ENCODE measurements around the gene ANKRD29. TPM values are rescaled to one million over a fixed set of nuclear protein-coding genes. Genes with fewer than 3 reads are reported as not detected.

Gene ANKRD29
- total and polyA plus RNA-seq, 2 experiments from 2014 or later: 6.6 to 36.6 TPM

DNA sequence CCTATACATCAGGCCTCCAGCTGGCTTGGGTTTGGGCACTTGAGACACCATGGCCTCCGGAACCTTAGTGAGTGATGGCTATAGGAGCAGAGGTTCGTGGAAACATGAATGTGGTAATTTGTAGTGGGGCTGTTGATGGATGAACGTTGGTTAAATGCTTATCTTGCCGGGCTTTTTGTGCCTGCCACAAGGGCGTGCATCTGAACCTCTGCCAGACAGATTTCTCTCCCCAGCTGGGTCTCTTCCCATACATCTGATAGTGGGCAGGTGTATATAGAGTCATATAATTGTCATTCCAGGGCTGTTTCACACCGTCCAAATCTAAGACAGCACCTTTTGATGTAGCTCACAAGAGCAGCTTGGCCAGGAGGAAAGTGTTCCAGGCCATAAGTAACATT is 41.3 kb upstream of the ANKRD29 start:
- Histone ChIP-seq H3K4me2 (no peak overlapping the region), H3K4me3 (no peak overlapping the region), H3K9me2 (ENCODE audit: insufficient read depth) (no peaks in the 10 kb centered on the region; the same call in 1 of the 2 replicates), H3K36me3 (ENCODE audit: insufficient read depth) (no peaks in the 10 kb centered on the region), H2AFZ (no peak overlapping the region; the same call in 1 of the 2 replicates), H3K79me2 (replicated peaks; ENCODE audit: insufficient read depth) (no peaks in the 10 kb centered on the region), H3K4me1 (ENCODE audit: insufficient read depth) (no peaks in the 10 kb centered on the region), H4K20me1 (replicated peaks; ENCODE audit: insufficient read depth) (no peaks in the 10 kb centered on the region), H3K27ac (ENCODE audit: low read depth) (no peak overlapping the region), H3K27me3 (ENCODE audit: insufficient read depth) (no peaks in the 10 kb centered on the region), H3F3A (replicated peaks; ENCODE audit: low read depth) (no peaks in the 10 kb centered on the region)
- H3K36me3 Mint-ChIP-seq (ENCODE audit: low read depth): no peaks in the 10 kb centered on the region; the same call in 2 of the 3 replicates
- H3K4me1 Mint-ChIP-seq: no peaks in the 10 kb centered on the region
- DNase-seq (ENCODE audit: low spot score) (no peak), ATAC-seq (no peak)
- H3K27ac Mint-ChIP-seq: no peak overlapping the region
- no peak overlapping the region for H3K4me3 Mint-ChIP-seq
- TF ChIP-seq, protein P1, sequence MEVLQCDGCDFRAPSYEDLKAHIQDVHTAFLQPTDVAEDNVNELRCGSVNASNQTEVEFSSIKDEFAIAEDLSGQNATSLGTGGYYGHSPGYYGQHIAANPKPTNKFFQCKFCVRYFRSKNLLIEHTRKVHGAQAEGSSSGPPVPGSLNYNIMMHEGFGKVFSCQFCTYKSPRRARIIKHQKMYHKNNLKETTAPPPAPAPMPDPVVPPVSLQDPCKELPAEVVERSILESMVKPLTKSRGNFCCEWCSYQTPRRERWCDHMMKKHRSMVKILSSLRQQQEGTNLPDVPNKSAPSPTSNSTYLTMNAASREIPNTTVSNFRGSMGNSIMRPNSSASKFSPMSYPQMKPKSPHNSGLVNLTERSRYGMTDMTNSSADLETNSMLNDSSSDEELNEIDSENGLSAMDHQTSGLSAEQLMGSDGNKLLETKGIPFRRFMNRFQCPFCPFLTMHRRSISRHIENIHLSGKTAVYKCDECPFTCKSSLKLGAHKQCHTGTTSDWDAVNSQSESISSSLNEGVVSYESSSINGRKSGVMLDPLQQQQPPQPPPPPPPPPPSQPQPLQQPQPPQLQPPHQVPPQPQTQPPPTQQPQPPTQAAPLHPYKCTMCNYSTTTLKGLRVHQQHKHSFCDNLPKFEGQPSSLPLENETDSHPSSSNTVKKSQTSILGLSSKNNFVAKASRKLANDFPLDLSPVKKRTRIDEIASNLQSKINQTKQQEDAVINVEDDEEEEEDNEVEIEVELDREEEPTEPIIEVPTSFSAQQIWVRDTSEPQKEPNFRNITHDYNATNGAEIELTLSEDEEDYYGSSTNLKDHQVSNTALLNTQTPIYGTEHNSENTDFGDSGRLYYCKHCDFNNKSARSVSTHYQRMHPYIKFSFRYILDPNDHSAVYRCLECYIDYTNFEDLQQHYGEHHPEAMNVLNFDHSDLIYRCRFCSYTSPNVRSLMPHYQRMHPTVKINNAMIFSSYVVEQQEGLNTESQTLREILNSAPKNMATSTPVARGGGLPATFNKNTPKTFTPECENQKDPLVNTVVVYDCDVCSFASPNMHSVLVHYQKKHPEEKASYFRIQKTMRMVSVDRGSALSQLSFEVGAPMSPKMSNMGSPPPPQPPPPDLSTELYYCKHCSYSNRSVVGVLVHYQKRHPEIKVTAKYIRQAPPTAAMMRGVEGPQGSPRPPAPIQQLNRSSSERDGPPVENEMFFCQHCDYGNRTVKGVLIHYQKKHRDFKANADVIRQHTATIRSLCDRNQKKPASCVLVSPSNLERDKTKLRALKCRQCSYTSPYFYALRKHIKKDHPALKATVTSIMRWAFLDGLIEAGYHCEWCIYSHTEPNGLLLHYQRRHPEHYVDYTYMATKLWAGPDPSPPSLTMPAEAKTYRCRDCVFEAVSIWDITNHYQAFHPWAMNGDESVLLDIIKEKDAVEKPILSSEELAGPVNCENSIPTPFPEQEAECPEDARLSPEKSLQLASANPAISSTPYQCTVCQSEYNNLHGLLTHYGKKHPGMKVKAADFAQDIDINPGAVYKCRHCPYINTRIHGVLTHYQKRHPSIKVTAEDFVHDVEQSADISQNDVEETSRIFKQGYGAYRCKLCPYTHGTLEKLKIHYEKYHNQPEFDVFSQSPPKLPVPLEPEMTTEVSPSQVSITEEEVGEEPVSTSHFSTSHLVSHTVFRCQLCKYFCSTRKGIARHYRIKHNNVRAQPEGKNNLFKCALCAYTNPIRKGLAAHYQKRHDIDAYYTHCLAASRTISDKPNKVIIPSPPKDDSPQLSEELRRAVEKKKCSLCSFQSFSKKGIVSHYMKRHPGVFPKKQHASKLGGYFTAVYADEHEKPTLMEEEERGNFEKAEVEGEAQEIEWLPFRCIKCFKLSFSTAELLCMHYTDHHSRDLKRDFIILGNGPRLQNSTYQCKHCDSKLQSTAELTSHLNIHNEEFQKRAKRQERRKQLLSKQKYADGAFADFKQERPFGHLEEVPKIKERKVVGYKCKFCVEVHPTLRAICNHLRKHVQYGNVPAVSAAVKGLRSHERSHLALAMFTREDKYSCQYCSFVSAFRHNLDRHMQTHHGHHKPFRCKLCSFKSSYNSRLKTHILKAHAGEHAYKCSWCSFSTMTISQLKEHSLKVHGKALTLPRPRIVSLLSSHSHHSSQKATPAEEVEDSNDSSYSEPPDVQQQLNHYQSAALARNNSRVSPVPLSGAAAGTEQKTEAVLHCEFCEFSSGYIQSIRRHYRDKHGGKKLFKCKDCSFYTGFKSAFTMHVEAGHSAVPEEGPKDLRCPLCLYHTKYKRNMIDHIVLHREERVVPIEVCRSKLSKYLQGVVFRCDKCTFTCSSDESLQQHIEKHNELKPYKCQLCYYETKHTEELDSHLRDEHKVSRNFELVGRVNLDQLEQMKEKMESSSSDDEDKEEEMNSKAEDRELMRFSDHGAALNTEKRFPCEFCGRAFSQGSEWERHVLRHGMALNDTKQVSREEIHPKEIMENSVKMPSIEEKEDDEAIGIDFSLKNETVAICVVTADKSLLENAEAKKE (CRISPR knock-in tag; IDR thresholded peaks at IDR 0.05): no peak
- TF ChIP-seq STAT1 (IDR thresholded peaks at IDR 0.05; ENCODE audit: unreplicated experiment) (no peak), EZH2phosphoT487 (IDR thresholded peaks at IDR 0.05; ENCODE audit: unreplicated experiment) (no peak), POLR2AphosphoS5 (IDR thresholded peaks at IDR 0.05; ENCODE audit: low read depth) (no peak)
- TF ChIP-seq, protein P2, sequence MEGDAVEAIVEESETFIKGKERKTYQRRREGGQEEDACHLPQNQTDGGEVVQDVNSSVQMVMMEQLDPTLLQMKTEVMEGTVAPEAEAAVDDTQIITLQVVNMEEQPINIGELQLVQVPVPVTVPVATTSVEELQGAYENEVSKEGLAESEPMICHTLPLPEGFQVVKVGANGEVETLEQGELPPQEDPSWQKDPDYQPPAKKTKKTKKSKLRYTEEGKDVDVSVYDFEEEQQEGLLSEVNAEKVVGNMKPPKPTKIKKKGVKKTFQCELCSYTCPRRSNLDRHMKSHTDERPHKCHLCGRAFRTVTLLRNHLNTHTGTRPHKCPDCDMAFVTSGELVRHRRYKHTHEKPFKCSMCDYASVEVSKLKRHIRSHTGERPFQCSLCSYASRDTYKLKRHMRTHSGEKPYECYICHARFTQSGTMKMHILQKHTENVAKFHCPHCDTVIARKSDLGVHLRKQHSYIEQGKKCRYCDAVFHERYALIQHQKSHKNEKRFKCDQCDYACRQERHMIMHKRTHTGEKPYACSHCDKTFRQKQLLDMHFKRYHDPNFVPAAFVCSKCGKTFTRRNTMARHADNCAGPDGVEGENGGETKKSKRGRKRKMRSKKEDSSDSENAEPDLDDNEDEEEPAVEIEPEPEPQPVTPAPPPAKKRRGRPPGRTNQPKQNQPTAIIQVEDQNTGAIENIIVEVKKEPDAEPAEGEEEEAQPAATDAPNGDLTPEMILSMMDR (conservative IDR thresholded peaks at IDR 0.05; ENCODE audit: low read depth in 2 of 2): no peak
- peaks cover 7% of the 10 kb centered on the region; the same call in 1 of the 3 replicates for H3K9me3 Mint-ChIP-seq
- peaks cover 2% of the 10 kb centered on the region for H3K27me3 Mint-ChIP-seq (ENCODE audit: insufficient read depth, low read depth, poor library complexity)
